ENCODE data around the gene VMA21.

The VMA21 gene

GRCh38 chrX:151396825-151397740 is at the start of gene VMA21:
Gene VMA21 (plus strand): TSS chrX:151397206. CDS start chrX:151397309, 103 bp downstream.
- peak; percentile 43 to 58 for DNase-seq (ENCODE audit: low read depth in 2 of 2)

- DNase-seq (ENCODE audit: low read depth in 2 of 2) = no peak
Measured at GRCh38 chrX:151359341-151359740, 37.7 kb upstream of the VMA21 start.

GRCh38 chrX:151359931-151360871 is 36.8 kb upstream of the VMA21 start:
- DNase-seq (ENCODE audit: low read depth in 2 of 2) = no peak

GRCh38 chrX:151363316-151363715 is 33.7 kb upstream of the VMA21 start:
- DNase-seq (ENCODE audit: low read depth in 2 of 2) = no peak

- no peak for DNase-seq (ENCODE audit: low read depth in 2 of 2)
Measured at GRCh38 chrX:151365579-151365978, 31.4 kb upstream of the VMA21 start.

GRCh38 chrX:151370906-151371305 is 26.1 kb upstream of the VMA21 start:
- no peak for DNase-seq (ENCODE audit: low read depth in 2 of 2)

GRCh38 chrX:151384807-151385206 is 12.2 kb upstream of the VMA21 start:
- DNase-seq (ENCODE audit: low read depth in 2 of 2) = no peak

GRCh38 chrX:151386838-151387459 is 10.1 kb upstream of the VMA21 start:
- no peak for DNase-seq (ENCODE audit: low read depth in 2 of 2)

- DNase-seq (ENCODE audit: low read depth in 2 of 2) = no peak
Measured at GRCh38 chrX:151391722-151392121, 5.3 kb upstream of the VMA21 start.

GRCh38 chrX:151393514-151393913 is 3.5 kb upstream of the VMA21 start:
- DNase-seq (ENCODE audit: low read depth in 2 of 2) = no peak

- no peak for DNase-seq (ENCODE audit: low read depth in 2 of 2)
Measured at GRCh38 chrX:151396042-151396824, 773 bp upstream of the VMA21 start.

- DNase-seq (ENCODE audit: low read depth in 2 of 2) = no peak
Measured at GRCh38 chrX:151397741-151398070, 700 bp downstream of the VMA21 start.

GRCh38 chrX:151398346-151398745 is 1.3 kb downstream of the VMA21 start:
- DNase-seq (ENCODE audit: low read depth in 2 of 2) = no peak

- no peak for DNase-seq (ENCODE audit: low read depth in 2 of 2)
Measured at GRCh38 chrX:151402719-151403390, 5.8 kb downstream of the VMA21 start.

- DNase-seq (ENCODE audit: low read depth in 2 of 2) = no peak
Measured at GRCh38 chrX:151416579-151416978, 19.6 kb downstream of the VMA21 start.

- no peak for DNase-seq (ENCODE audit: low read depth in 2 of 2)
Measured at GRCh38 chrX:151419782-151420181, 22.8 kb downstream of the VMA21 start.

- DNase-seq (ENCODE audit: low read depth in 2 of 2) = no peak
Measured at GRCh38 chrX:151424505-151424904, 27.5 kb downstream of the VMA21 start.

GRCh38 chrX:151448509-151448908 is 51.5 kb downstream of the VMA21 start:
- DNase-seq (ENCODE audit: low read depth in 2 of 2) = no peak

- DNase-seq (ENCODE audit: low read depth in 2 of 2) = no peak
Measured at GRCh38 chrX:151458824-151459223, 61.8 kb downstream of the VMA21 start.
